ENCODE data around the gene CRTAP. TPM values are rescaled to one million over a fixed set of nuclear protein-coding genes. Genes with fewer than 3 reads are reported as not detected.
"Not testable (repeated sequence)": the region's sequence is repeated elsewhere in the genome, so short reads cannot be mapped to it uniquely, and the experiment has no call there.

The CRTAP gene
- polyA plus RNA-seq, 3 donors = 154 to 187 (median 169) TPM

DNA sequence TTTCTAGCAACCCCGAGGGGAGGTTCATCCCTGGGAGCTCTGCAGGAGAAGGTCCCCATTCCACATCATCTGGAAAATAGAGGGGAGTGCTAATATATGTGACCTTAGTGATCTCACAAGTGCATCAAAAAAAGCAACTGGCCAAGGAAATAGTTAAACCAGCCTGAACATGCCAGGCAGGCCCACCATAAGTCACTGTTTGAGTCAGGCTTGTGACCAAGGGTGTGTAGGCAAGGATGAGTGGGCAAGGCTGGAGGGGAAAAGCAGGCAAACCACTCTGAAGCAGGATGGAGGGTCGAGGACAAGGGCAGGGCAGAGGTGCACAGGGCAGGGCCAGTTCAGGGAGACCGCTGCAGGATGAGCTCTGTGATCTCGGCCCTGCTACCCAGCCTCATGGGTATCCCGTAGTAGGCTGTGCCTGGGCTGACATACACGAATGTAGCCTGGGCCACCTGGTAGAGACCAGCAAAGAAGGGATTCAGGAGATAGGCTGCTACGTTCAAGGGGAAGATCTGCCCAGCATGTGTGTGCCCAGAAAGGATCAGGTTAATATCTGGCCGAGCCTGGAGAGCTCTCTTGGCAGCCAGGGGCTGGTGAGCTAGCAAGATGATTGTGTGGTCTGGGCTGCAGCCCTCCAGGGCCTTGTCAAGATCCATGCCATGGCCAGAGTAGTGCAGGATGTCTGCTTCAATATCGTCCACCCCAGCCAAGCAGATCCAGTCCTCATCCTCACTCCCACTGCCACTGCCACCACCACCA, 21.1 kb upstream of the CRTAP start:
- no peak for DNase-seq (ENCODE audit: extremely low read depth in 1 of 11, low read depth in 9 of 11, low spot score in 4 of 11)

DNA sequence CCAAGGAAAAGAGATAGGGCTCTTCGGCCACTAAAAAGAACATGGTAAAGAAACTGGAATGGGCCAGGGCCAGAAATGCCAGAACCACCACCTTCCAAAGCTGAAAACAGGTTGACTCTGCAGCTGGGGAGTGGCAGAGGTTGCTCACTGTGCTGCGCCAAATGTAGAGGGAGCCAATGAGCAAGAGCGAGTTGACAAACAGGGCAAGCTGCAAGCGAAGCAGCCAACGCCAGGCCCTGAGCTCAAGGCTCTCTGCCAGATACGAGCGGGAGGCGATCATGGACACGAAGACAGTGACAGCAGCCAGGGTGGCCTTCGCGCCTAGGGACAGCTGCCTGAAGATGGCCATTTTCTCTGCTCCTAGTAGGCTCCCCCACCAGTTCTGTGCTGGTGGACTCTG, 20.0 kb upstream of the CRTAP start:
- DNase-seq (ENCODE audit: extremely low read depth in 1 of 11, low read depth in 9 of 11, low spot score in 4 of 11) = no peak

DNA sequence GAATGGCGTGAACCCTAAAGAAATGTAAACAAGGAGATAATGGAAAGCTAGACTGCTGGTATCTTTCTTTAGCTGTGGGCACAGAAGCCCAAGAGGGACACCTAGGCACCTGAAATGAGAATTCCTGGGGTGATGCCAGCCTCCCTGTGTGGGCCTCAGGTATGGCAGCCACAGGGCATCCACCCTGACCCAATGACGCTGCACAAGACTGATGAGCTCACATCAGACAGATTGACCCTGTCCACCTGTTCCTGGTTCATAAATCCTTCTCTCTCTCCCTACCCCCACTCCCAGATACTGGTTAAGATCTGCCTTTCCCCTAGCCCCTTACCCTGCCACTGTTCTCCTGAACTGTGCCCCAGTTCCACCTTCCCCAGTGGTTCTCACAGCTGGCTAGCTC, 18.4 kb upstream of the CRTAP start:
- no peak for DNase-seq (ENCODE audit: extremely low read depth in 1 of 11, low read depth in 9 of 11, low spot score in 4 of 11)

DNA sequence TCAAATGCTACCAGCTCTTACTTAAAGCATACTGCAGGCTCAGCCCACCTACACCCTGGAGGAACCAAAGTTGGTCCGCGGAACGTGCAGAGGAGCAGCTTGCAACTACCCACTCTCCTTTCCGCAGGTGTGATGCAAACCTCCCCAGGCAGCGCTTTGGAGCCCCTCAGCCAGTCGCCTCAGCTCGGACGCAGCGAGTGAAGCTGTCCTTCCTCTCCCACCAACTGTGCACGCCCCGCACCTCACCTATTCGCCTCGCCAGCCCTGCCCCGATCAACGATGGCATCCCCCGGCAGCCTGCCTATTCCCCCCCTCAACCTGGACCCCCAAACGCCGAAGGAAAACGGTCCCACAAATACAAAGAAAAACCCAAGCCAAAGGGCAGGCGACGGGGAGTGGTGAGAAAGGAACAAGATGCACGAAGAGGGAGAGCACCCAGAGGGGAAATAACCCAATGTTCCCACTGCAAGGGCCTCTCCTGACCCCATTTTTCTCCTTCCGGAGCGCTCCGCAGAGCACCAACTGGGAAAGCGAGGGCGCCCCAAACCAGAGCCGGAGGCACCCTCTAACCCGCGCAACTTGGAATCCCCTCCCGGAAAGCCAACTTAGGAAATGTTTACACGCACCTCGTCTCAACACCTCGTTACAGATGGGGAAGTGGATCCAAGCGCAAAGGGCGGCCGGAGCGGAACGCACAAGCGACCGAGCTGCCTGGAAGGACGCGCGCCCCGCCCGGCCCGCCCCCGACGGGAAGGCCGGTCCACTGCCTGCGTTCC, 17.5 kb upstream of the CRTAP start:
- peak in 1 of 11 donors; percentile 28 for DNase-seq (ENCODE audit: extremely low read depth in 1 of 11, low read depth in 9 of 11, low spot score in 4 of 11)

DNA sequence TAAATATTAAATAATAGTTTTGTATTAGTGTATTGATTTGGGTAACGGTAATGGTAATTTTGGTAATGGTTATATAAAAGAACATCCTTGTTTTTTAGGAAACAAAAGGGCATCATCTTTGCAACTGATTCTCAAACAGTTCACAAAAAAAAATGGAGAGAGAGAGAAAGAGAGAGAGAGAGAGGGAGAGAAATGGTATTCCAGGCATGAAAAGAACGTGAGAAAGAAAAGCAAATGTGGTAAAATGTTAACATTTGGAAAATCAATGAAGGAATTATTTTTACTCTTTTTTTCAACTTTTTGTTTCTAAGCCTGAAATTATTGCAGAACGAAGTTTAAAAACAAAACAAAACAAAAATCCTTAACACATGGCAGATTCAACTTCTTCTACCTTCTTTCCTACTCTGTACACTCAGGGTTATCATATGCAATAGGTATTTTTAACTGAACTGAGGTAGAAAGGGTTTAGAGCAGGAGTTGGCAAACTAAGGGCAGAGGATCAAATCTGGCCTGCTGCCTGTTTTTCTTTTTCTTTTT, 14.6 kb upstream of the CRTAP start:
- DNase-seq (ENCODE audit: extremely low read depth in 1 of 11, low read depth in 9 of 11, low spot score in 4 of 11) = no peak

DNA sequence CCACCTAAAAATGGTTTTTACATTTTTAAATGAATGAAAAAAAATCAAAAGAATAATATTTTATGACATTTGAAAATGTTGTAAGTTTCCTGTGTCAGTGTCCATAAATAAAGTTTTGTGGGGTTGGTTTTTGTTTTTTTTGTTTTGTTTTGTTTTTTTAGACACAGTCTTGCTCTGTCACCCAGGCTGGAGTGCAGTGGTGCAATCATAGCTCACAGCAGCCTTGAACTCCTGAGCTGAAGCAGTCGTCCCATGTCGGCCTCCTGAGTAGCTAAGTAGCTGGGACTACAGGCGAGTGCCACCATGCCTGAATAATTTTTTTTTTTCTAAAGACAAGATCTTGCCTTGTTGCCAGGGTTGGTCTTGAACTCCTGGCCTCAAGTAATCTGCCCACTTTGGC, 14.1 kb upstream of the CRTAP start:
- no peak for DNase-seq (ENCODE audit: extremely low read depth in 1 of 11, low read depth in 9 of 11, low spot score in 4 of 11)

DNA sequence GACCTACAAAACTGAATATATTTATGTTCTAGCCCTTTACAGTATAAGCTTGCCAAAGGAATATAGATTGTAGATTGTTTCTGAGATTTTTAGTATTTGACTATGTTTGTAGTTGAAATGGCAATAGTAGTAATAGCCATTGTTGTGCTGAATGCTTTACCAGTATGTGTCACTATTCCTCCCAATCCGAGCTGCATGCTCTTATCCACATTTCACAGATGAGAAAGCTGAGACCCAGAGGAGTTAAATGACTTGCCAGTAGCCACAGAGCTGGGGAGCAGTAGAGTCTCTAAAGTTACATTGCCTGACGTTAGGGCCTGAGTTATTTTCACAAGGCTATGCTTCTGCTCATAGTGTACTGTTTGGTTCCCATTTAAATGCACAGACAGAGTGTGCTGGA, 13.6 kb upstream of the CRTAP start:
- no peak for DNase-seq (ENCODE audit: extremely low read depth in 1 of 11, low read depth in 9 of 11, low spot score in 4 of 11)

DNA sequence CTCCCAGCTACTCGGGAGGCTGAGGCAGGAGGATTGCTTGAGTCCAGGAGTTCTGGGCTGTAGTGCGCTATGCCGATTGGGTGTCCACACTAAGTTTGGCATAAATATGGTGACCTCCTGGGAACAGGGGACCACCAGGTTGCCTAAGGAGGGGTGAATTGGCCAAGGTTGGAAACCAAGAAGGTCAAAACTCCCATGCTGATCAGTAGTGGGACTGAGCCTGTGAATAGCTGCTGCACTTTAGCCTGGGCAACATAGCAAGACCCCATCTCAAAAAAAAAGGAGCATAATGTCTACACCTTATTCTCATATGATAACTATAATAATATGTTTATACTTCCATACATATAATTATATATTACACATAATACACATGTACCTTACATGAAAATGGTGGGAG, 10.8 kb upstream of the CRTAP start:
- DNase-seq (ENCODE audit: extremely low read depth in 1 of 11, low read depth in 9 of 11, low spot score in 4 of 11) = no peak

DNA sequence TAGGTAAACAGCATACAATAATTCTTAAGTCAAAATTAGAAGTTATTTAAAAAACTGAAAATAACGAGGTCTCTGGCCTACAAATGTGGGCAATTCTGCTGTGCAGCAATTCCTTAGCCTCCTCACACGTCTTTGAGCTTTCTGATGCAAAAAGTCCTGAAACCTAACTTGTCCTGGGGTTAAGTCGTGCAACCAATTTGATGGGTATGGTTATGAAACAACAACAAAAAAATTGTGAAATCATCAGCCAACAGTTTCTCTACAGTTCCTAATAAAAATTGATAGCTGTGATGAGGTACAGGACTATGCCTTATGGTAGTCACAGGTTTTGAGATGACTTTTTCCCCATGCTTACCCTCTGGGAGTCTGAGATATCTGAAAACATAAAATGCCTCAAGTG, 10.3 kb upstream of the CRTAP start:
- DNase-seq (ENCODE audit: extremely low read depth in 1 of 11, low read depth in 9 of 11, low spot score in 4 of 11) = no peak

DNA sequence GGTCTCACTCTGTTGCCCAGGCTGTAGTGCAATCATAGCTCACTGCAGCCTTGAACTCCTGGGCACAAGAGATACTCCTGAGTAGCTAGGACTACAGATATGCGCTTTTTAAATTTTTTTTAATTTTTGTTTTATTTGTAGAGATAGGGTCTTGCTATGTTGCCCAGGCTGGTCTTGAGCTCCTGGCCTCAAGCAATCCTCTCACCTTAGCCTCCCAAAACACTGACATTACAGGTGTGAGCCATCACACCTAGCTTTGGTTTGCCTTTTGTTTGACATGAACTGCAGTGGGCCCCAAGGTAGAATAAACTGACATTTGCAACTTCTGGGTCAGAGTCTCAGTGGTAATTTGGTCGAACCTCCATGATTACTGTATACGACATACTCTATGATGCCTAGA, 9.0 kb upstream of the CRTAP start:
- DNase-seq (ENCODE audit: extremely low read depth in 1 of 11, low read depth in 9 of 11, low spot score in 4 of 11) = no peak

DNA sequence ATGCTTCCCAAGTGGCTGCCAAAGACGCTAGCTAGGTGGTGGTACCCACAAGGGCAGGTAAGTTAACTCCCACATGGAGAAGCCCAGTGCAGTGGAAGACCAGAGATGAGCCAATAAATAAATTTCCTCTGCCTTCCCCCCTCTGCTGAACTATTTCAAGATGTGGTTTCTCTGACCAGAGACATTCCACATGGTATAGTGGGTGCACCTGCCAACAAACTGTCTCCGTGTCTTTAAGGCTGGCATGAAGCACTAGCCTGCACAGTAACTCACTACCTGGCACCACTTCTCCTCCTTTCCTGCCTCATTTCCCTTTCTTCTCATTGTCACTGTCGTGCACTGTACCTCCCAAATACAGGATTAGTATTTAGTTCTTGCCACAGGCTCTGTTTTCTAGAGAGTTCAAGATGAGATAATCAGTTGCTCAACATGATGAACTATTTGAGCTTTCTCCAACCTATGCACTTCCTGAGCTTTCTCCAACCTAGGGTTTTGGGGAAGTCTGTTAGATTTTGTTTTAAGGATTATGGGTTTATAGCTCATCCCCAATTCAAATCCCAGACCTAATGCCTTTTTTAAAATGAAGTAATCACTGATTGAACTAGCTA, 8.4 kb upstream of the CRTAP start:
- no peak for DNase-seq (ENCODE audit: extremely low read depth in 1 of 11, low read depth in 9 of 11, low spot score in 4 of 11)

DNA sequence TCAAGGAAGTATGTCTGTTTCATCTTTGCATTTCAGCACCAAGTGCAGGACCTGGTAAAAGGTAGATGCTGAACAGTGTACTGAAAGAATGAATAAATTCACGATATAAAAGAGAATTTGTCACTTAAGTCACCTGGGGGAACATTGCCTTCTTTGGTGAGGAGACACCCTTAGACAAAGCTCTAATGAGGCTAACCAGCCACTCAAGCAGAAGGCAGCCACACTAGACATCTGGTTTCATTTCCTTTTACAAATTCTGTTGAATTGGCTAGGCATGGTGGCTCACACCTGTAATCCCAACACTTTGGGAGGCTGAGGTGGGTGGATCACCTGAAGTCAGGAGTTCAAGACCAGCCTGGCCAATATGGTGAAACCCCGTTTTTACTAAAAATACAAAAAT, 7.0 kb upstream of the CRTAP start:
- DNase-seq (ENCODE audit: extremely low read depth in 1 of 11, low read depth in 9 of 11, low spot score in 4 of 11) = not testable (repeated sequence)

DNA sequence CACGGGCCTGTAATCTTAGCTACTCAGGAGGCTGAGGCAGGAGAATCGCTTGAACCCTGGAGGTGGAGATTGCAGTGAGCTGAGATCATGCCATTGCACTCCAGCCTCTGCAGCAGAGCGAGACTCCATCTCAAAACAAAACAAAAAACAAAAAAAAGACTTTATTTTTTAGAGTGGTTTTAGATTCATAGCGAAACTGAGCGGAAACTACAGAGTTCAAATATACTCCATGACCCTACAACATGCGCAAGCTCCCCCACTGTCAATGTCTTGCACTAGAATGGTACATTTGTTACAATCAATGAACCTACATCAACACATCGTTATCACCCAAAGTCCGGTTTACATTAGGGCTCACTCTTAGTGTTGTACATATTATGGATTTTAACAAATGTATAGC, 2.2 kb upstream of the CRTAP start:
- no peak for DNase-seq (ENCODE audit: extremely low read depth in 1 of 11, low read depth in 9 of 11, low spot score in 4 of 11)

DNA sequence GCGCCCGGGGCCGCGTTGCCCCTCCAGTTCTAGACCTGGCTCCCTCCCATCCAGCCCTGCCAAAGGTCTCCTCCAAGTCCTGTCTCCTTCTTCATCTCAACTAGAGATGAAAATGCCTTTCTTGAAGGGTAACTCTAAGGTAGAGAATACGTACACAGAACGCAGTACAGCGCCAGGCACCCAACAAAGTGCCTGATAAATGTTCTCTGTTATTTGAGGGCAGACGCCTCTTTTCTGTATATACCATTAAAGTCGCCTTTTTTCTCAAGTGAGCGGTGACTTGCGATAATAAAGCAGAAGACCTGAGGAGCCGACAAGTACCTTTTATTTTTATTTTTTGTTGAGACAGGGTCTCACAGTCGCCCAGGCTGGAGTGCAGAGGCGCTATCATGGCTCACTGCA, 809 bp downstream of the CRTAP start:
- DNase-seq (ENCODE audit: extremely low read depth in 1 of 11, low read depth in 9 of 11, low spot score in 4 of 11) = no peak

DNA sequence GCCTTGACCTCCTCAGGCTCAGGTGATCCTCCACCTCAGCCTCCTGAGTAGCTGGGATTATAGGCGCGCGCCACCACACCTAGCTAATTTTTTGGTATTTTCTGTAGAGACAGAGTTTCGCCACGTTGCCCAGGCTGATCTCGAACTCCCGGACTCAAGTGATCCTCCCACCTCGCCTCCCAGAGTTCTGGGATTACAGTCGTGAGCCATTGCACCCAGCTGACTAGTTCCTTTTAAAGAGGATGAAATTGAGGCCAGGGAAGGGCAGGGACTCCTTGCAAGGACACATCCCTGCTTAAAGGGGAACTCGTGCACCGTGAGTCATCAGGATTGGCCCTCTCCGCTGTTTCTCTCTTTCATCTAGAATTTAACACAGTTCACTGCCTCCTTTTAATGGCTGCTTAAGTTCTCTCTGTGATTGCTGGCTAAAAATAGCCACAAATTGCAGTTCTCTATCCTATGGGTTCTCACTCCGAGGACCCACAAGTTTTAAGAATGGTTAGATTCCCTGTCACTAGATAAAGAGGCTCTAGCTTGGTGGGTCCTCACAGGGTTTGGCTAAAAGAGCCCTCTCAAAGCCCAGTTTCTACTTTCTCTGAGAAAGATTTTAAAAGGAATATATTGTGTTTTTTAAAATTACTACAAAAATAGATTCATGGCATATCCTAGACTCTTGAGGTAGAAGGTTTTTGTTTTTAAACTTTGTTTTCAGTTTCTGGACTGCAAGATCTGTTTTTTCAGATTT, 1.4 kb downstream of the CRTAP start:
- DNase-seq (ENCODE audit: extremely low read depth in 1 of 11, low read depth in 9 of 11, low spot score in 4 of 11) = peak in 3 of 11 donors; percentile 12 to 33 (median 32)

DNA sequence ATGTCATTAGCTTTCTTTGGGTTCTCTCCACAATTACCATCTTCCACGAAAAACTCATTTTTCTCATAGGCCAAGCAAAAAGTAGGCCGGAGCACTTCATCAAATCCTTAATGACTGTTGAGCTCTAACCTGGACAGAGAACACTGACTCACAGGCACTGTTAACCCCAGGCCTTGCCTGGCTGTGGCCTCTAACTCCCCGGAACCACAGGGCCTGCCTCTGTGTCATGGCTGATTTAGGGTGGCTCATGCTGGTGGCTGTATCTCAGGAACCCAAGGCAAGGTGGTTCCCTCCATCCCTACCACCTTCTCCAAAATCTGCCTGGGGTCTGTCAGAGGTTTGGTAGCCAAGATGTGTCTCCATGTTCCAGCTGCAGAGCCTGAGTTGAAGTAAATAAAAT, 3.6 kb downstream of the CRTAP start:
- no peak for DNase-seq (ENCODE audit: extremely low read depth in 1 of 11, low read depth in 9 of 11, low spot score in 4 of 11)

DNA sequence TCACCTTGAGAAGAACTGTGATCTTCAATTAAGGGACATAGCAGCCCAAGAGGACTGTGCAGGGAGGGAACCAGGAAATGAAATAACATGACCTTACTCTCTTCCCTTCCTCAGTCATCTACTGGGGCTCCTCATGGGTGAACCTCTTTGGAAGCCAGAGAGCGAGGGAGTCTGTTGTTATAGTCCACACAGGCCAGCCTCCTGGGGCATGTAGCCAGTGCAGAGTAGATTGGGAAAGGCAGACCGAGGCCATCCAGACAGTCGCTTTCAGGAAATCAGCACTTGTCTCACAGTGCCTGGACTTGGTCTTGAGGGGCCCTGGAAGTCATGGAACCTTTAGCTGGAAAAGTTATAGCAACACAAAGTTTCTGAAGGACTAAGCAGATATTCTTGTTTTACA, 6.1 kb downstream of the CRTAP start:
- no peak for DNase-seq (ENCODE audit: extremely low read depth in 1 of 11, low read depth in 9 of 11, low spot score in 4 of 11)

DNA sequence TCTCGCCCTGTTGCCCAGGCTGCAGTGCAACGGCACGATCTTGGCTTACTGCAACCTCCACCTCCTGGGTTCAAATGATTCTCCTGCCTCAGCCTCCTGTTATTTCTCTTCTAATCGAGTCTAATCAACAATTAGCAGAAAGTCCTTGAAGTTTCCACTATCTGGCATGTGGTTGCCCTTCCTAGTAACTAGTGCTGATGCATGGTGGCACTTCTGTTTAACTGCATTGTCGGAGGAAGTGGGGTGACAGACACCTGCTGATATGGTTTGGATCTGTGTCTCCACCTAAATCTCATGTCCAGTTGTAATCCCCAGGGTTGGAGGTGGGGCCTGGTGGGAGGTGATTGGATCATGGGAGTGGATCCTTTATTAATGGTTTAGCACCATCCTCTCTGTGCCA, 9.2 kb downstream of the CRTAP start:
- no peak for DNase-seq (ENCODE audit: extremely low read depth in 1 of 11, low read depth in 9 of 11, low spot score in 4 of 11)

DNA sequence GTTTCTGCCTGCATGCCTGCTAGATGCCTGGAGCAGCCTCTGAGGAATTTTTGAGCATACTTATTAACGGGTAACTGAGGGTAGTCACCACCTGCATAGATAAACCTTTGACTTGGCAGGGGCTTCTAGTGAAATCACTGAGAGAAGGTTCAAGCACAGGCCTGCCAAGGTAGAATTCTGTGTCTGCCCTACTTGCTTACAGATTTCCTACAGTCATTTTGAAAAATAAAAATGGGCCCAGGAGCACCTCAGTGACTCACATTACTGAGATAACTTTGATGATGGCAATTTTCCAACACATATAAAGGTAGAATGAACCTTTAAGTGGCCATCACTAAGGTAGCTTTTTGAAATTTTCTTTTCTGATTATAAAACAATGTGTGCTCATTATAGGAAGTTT, 10.8 kb downstream of the CRTAP start:
- DNase-seq (ENCODE audit: extremely low read depth in 1 of 11, low read depth in 9 of 11, low spot score in 4 of 11) = no peak
